ENCODE data around the gene MS4A6E. TPM values are rescaled to one million over a fixed set of nuclear protein-coding genes. Genes with fewer than 3 reads are reported as not detected.

MS4A6E gene
- total RNA-seq, 1 donor from 2014 or later, result not detected

DNA sequence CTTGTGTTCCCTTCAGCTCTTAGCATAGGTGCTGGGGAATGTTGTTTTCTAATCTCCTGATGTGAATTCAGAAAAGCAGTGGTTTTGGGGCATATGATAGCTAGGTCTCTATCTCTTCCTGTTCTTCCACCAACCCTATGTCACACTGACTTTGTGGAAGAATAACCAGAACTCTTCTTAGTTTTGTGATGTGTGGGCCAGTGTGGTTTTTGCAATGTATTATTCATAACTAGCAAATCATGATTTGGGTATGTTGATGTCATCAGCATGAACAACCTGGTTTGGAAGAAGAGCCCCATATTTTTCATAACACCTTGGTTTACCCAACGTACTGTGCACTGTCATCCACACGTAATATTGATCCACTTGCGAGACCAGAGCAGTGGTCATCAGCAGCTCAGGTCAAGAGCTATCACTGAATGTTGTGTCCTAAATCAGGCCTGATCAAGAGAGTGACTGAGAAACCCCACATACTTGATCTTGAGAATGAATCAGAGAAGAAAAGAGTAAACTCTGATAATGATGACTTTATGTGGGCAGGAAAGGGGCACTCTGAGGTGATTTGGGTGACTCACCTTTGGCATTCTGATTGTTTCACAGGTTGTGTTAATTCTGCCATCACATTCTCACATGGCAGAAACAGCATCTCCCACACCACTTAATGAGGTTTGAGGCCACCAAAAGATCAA lies 19.4 kb upstream of the MS4A6E start:
- no peak overlapping the region for H3K27ac Mint-ChIP-seq (ENCODE audit: unreplicated experiment)
- no peak overlapping the region for H3K4me3 Mint-ChIP-seq (ENCODE audit: unreplicated experiment)
- H3K9me3 Mint-ChIP-seq (ENCODE audit: low read depth), result no peaks in the 10 kb centered on the region
- DNase-seq (ENCODE audit: low spot score), result no peak
- no peaks in the 10 kb centered on the region for H3K27me3 Mint-ChIP-seq (ENCODE audit: low read depth)
- H3K4me1 Mint-ChIP-seq (ENCODE audit: low read depth), result peaks cover 21% of the 10 kb centered on the region
- TF ChIP-seq, protein P1, sequence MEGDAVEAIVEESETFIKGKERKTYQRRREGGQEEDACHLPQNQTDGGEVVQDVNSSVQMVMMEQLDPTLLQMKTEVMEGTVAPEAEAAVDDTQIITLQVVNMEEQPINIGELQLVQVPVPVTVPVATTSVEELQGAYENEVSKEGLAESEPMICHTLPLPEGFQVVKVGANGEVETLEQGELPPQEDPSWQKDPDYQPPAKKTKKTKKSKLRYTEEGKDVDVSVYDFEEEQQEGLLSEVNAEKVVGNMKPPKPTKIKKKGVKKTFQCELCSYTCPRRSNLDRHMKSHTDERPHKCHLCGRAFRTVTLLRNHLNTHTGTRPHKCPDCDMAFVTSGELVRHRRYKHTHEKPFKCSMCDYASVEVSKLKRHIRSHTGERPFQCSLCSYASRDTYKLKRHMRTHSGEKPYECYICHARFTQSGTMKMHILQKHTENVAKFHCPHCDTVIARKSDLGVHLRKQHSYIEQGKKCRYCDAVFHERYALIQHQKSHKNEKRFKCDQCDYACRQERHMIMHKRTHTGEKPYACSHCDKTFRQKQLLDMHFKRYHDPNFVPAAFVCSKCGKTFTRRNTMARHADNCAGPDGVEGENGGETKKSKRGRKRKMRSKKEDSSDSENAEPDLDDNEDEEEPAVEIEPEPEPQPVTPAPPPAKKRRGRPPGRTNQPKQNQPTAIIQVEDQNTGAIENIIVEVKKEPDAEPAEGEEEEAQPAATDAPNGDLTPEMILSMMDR (IDR thresholded peaks at IDR 0.05), result no peak
- H3K36me3 Mint-ChIP-seq (ENCODE audit: low read depth), result no peaks in the 10 kb centered on the region

DNA sequence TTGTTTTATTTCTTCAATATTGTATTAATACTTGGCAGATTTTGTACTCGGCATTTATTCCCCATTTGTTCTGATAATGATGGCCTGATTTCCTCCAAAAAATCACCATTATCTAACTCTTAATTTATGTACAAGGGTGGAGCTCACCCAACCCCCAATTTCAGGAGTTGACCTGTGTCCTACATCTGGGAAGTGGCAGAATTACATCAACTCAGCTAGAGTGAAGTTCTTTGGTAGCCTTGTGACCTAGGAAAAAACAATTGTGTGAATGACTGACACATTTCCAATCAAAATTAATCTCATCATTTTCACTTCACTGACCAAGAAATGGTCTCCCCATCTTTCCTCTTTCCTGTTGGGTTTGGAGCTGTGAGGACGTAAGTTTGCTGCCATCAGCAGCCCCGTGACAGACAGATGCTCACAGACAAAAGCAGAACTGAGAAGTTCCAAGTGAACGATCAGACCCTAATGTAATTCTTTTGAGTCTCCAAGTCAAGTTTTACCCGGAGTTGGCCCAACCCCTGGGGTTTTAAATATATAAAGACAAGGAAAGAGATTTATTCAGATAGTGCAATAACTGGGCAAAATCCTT lies 16.6 kb upstream of the MS4A6E start:
- Mint-ChIP-seq H3K4me1 (ENCODE audit: low read depth) (peaks cover 18% of the 10 kb centered on the region), H3K36me3 (ENCODE audit: low read depth) (no peaks in the 10 kb centered on the region), H3K4me3 (ENCODE audit: unreplicated experiment) (no peak overlapping the region), H3K27ac (ENCODE audit: unreplicated experiment) (no peak overlapping the region), H3K27me3 (ENCODE audit: low read depth) (no peaks in the 10 kb centered on the region), H3K9me3 (ENCODE audit: low read depth) (no peaks in the 10 kb centered on the region)
- DNase-seq (ENCODE audit: low spot score), result no peak
- TF ChIP-seq, protein P1 (IDR thresholded peaks at IDR 0.05), result no peak

DNA sequence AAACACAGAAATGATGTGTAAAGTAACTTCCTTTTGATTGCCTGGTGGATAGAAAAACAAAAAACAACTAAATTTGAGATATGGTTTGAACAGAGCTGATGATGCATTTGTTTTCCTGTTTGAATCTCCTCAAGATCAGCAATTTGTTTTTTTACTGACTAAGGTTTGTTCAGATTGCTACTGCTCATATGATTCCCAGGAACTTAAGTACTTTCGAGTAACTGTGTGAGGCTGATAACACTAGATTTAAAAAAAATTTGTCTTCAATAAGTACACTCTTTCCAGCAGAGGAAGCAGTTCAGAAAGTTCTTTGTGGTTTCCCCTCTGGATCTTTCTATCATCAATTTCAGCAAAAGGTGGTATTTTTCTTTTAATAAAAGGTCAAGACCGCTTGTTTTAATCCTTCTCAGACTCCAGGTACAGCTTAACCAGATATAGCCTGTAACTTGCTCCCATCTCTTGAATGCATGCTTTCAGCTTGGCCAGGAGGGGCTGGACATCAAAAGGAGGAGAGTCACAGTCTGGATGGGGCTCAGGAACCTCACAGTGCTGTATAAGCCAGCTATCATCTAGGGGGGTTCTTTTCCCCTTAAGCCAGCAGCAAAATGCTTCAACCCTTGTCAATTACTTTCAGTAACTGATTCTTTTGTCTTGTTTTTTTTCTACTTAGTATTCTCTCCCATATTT lies 12.3 kb upstream of the MS4A6E start:
- TF ChIP-seq, protein P1 (IDR thresholded peaks at IDR 0.05), result no peak
- peaks cover 1% of the 10 kb centered on the region for H3K27me3 Mint-ChIP-seq (ENCODE audit: low read depth)
- H3K36me3 Mint-ChIP-seq (ENCODE audit: low read depth), result no peaks in the 10 kb centered on the region
- H3K4me1 Mint-ChIP-seq (ENCODE audit: low read depth), result no peaks in the 10 kb centered on the region
- H3K4me3 Mint-ChIP-seq (ENCODE audit: unreplicated experiment), result no peak overlapping the region
- DNase-seq (ENCODE audit: low spot score), result no peak
- peaks cover 8% of the 10 kb centered on the region for H3K9me3 Mint-ChIP-seq (ENCODE audit: low read depth)
- no peak overlapping the region for H3K27ac Mint-ChIP-seq (ENCODE audit: unreplicated experiment)

DNA sequence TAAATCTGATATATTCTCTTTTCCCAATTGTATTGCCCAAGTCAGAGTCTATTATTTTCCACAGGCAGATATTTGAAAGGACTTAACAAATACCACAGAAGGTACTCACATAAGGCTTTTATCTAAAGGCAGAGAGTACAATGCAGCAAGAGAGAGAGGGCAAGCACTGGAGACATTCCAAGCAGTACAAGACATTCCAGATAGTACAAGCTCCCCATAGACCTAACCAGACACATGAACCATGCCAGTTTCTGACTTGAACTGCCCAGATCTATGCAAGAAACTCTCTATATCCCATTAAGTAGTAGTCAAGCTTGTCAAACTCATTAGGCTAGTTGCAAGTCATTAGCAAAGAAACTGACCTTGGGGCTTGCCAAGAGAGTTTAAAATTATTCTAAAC lies 11.2 kb upstream of the MS4A6E start:
- H3K27ac Mint-ChIP-seq (ENCODE audit: unreplicated experiment), result no peak overlapping the region
- peaks cover 16% of the 10 kb centered on the region for H3K9me3 Mint-ChIP-seq (ENCODE audit: low read depth)
- TF ChIP-seq, protein P1 (IDR thresholded peaks at IDR 0.05), result no peak
- DNase-seq (ENCODE audit: low spot score), result no peak
- H3K27me3 Mint-ChIP-seq (ENCODE audit: low read depth), result peaks cover 1% of the 10 kb centered on the region
- H3K36me3 Mint-ChIP-seq (ENCODE audit: low read depth), result peaks cover 2% of the 10 kb centered on the region
- no peaks in the 10 kb centered on the region for H3K4me1 Mint-ChIP-seq (ENCODE audit: low read depth)
- no peak overlapping the region for H3K4me3 Mint-ChIP-seq (ENCODE audit: unreplicated experiment)

DNA sequence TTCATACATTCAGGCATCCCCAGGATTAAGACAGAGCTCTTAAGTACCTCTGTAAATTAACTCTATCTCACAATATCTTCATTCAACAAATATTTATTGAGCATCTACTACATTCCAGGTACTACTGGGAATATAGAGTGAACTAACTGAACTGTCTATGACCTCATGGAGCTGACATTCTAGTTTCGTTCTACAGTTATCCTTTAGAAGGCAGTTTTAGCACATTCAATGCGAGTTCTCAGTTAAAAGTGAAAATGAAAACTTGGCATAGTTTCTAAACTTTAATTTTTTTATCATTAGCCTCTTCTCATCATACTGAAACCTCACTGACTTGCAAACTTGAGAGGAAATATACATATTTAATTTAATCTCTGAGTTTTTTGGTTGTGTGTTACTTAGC lies 10.7 kb upstream of the MS4A6E start:
- peaks cover 1% of the 10 kb centered on the region for H3K27me3 Mint-ChIP-seq (ENCODE audit: low read depth)
- H3K4me1 Mint-ChIP-seq (ENCODE audit: low read depth), result no peaks in the 10 kb centered on the region
- TF ChIP-seq, protein P1 (IDR thresholded peaks at IDR 0.05), result no peak
- H3K9me3 Mint-ChIP-seq (ENCODE audit: low read depth), result peaks cover 19% of the 10 kb centered on the region
- no peak overlapping the region for H3K4me3 Mint-ChIP-seq (ENCODE audit: unreplicated experiment)
- H3K36me3 Mint-ChIP-seq (ENCODE audit: low read depth), result peaks cover 2% of the 10 kb centered on the region
- no peak overlapping the region for H3K27ac Mint-ChIP-seq (ENCODE audit: unreplicated experiment)
- DNase-seq (ENCODE audit: low spot score), result no peak
